SK-N-SH treated with all-trans-retinoic acid at 6 μM for 48 hours (cell line): ENCODE data around the gene MRTFA.

Experiments
- CREB5 ChIP-seq: fragments of 250-450 bp; sonication (Bioruptor Pico); IDR thresholded peaks from 2 replicates; pipeline ENCODE4 v1.5.1; 2020; ENCODE audit warnings: low read depth, mild to moderate bottlenecking, moderate library complexity
- CSDC2 ChIP-seq: fragments of 250-450 bp; sonication (Bioruptor Pico); IDR thresholded peaks from 2 replicates; pipeline ENCODE4 v1.5.0; 2020; ENCODE audit warnings: mild to moderate bottlenecking, moderate library complexity
- GLIS3 ChIP-seq: fragments of 250-450 bp; sonication (Bioruptor Pico); IDR thresholded peaks from 2 replicates; pipeline ENCODE4 v1.5.0; 2020; ENCODE audit warnings: mild to moderate bottlenecking, moderate library complexity
- RARB ChIP-seq: fragments of 250-450 bp; sonication (Bioruptor Pico); IDR thresholded peaks from 2 replicates; pipeline ENCODE4 v1.8.0; 2021; ENCODE audit warnings: mild to moderate bottlenecking, moderate library complexity
- TOX ChIP-seq: fragments of 250-450 bp; sonication (Bioruptor Pico); IDR thresholded peaks from 2 replicates; pipeline ENCODE4 v1.8.0; 2021; ENCODE audit warnings: mild to moderate bottlenecking, moderate library complexity, borderline replicate concordance
- ZNF8 ChIP-seq: fragments of 450-650 bp; formaldehyde crosslinking; IDR thresholded peaks from 2 replicates; pipeline ENCODE4 v1.5.0; 2020; ENCODE audit warnings: mild to moderate bottlenecking, moderate library complexity
- TF ChIP-seq, protein P1 (sequence below): fragments of 250-450 bp; sonication (Bioruptor Pico); IDR thresholded peaks from 2 replicates; pipeline ENCODE4 v1.5.0; 2020; ENCODE audit warnings: mild to moderate bottlenecking, moderate library complexity

- TF ChIP-seq, protein P1, sequence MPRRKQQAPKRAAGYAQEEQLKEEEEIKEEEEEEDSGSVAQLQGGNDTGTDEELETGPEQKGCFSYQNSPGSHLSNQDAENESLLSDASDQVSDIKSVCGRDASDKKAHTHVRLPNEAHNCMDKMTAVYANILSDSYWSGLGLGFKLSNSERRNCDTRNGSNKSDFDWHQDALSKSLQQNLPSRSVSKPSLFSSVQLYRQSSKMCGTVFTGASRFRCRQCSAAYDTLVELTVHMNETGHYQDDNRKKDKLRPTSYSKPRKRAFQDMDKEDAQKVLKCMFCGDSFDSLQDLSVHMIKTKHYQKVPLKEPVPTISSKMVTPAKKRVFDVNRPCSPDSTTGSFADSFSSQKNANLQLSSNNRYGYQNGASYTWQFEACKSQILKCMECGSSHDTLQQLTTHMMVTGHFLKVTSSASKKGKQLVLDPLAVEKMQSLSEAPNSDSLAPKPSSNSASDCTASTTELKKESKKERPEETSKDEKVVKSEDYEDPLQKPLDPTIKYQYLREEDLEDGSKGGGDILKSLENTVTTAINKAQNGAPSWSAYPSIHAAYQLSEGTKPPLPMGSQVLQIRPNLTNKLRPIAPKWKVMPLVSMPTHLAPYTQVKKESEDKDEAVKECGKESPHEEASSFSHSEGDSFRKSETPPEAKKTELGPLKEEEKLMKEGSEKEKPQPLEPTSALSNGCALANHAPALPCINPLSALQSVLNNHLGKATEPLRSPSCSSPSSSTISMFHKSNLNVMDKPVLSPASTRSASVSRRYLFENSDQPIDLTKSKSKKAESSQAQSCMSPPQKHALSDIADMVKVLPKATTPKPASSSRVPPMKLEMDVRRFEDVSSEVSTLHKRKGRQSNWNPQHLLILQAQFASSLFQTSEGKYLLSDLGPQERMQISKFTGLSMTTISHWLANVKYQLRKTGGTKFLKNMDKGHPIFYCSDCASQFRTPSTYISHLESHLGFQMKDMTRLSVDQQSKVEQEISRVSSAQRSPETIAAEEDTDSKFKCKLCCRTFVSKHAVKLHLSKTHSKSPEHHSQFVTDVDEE = no peak
- no peak for TF ChIP-seq CREB5 (CRISPR knock-in tag)
- no peak for TF ChIP-seq GLIS3 (CRISPR knock-in tag)
- no peak for TF ChIP-seq CSDC2
- TF ChIP-seq ZNF8 (CRISPR knock-in tag) = no peak
- no peak for TF ChIP-seq RARB (CRISPR knock-in tag)
- no peak for TF ChIP-seq TOX (CRISPR knock-in tag)
These were observed 251.3 kb downstream of the MRTFA start for GRCh38 chr22:40385036-40385782.
